SK-N-SH treated with all-trans-retinoic acid at 6 μM for 48 hours (cell line): ENCODE data around the gene TGFBR2.

Experiments used
- ATAC-seq: fragments of 200-7000 bp; cut with Tn5 transposase; 3 replicates; pipeline ENCODE4 v1.9.1; 2020; ENCODE audit warnings: mild to moderate bottlenecking, moderate library complexity
- BACH2 ChIP-seq: fragments of 250-450 bp; sonication (Bioruptor Pico); IDR thresholded peaks from 2 replicates; pipeline ENCODE4 v1.9.0; 2021; ENCODE audit warnings: mild to moderate bottlenecking, borderline replicate concordance
- CREB5 ChIP-seq: fragments of 250-450 bp; sonication (Bioruptor Pico); IDR thresholded peaks from 2 replicates; pipeline ENCODE4 v1.5.1; 2020; ENCODE audit warnings: low read depth, mild to moderate bottlenecking, moderate library complexity
- CSDC2 ChIP-seq: fragments of 250-450 bp; sonication (Bioruptor Pico); IDR thresholded peaks from 2 replicates; pipeline ENCODE4 v1.5.0; 2020; ENCODE audit warnings: mild to moderate bottlenecking, moderate library complexity
- CSRNP3 ChIP-seq: fragments of 250-450 bp; sonication (Bioruptor Pico); IDR thresholded peaks from 2 replicates; pipeline ENCODE4 v1.5.1; 2021; ENCODE audit warnings: mild to moderate bottlenecking, moderate library complexity
- ESRRG ChIP-seq: fragments of 250-450 bp; sonication (Bioruptor Pico); IDR thresholded peaks from 2 replicates; pipeline ENCODE4 v1.6.1; 2021; ENCODE audit warnings: mild to moderate bottlenecking
- GLIS3 ChIP-seq: fragments of 250-450 bp; sonication (Bioruptor Pico); IDR thresholded peaks from 2 replicates; pipeline ENCODE4 v1.5.0; 2020; ENCODE audit warnings: mild to moderate bottlenecking, moderate library complexity
- ISL1 ChIP-seq: fragments of 250-450 bp; sonication (Bioruptor Pico); IDR thresholded peaks from 2 replicates; pipeline ENCODE4 v2.1.2; 2022; ENCODE audit warnings: mild to moderate bottlenecking, moderate library complexity
- OSR1 ChIP-seq: fragments of 250-450 bp; sonication (Bioruptor Pico); IDR thresholded peaks from 2 replicates; pipeline ENCODE4 v1.8.0; 2022; ENCODE audit warnings: moderate library complexity, mild to moderate bottlenecking, inconsistent platforms
- POU6F1 ChIP-seq: fragments of 250-450 bp; sonication (Bioruptor Pico); IDR thresholded peaks from 2 replicates; pipeline ENCODE4 v1.8.0; 2021; ENCODE audit warnings: low read depth, mild to moderate bottlenecking, moderate library complexity, borderline replicate concordance
- PPARA ChIP-seq: fragments of 250-450 bp; sonication (Bioruptor Pico); IDR thresholded peaks from 2 replicates; pipeline ENCODE4 v1.5.0; 2020; ENCODE audit warnings: mild to moderate bottlenecking, borderline replicate concordance
- RARB ChIP-seq: fragments of 250-450 bp; sonication (Bioruptor Pico); IDR thresholded peaks from 2 replicates; pipeline ENCODE4 v1.8.0; 2021; ENCODE audit warnings: mild to moderate bottlenecking, moderate library complexity
- SNAI2 ChIP-seq: fragments of 250-450 bp; sonication (Bioruptor Pico); IDR thresholded peaks from 2 replicates; pipeline ENCODE4 v1.5.0; 2020; ENCODE audit warnings: mild to moderate bottlenecking, moderate library complexity
- TCF4 ChIP-seq: fragments of 250-450 bp; sonication (Bioruptor Pico); IDR thresholded peaks from 2 replicates; pipeline ENCODE4 v1.8.0; 2021; ENCODE audit warnings: mild to moderate bottlenecking, moderate library complexity, borderline replicate concordance
- TOX ChIP-seq: fragments of 250-450 bp; sonication (Bioruptor Pico); IDR thresholded peaks from 2 replicates; pipeline ENCODE4 v1.8.0; 2021; ENCODE audit warnings: mild to moderate bottlenecking, moderate library complexity, borderline replicate concordance
- TSHZ2 ChIP-seq: fragments of 250-450 bp; sonication (Bioruptor Pico); IDR thresholded peaks from 2 replicates; pipeline ENCODE4 v1.5.0; 2020; ENCODE audit warnings: mild to moderate bottlenecking, moderate library complexity
- ZC3H10 ChIP-seq: fragments of 250-450 bp; sonication (Bioruptor Pico); IDR thresholded peaks from 2 replicates; pipeline ENCODE4 v1.5.1; 2021; ENCODE audit warnings: mild to moderate bottlenecking, moderate library complexity
- ZFP3 ChIP-seq: fragments of 250-450 bp; sonication (Bioruptor Pico); IDR thresholded peaks from 2 replicates; pipeline ENCODE4 v1.5.0; 2020; ENCODE audit warnings: mild to moderate bottlenecking, moderate library complexity
- ZFP30 ChIP-seq: fragments of 450-650 bp; formaldehyde crosslinking; IDR thresholded peaks from 2 replicates; pipeline ENCODE4 v1.5.0; 2022; ENCODE audit warnings: mild to moderate bottlenecking, moderate library complexity
- ZNF565 ChIP-seq: fragments of 450-650 bp; formaldehyde crosslinking; conservative IDR thresholded peaks from 2 replicates; pipeline ENCODE4 v1.5.0; 2020; ENCODE audit warnings: low read depth, mild to moderate bottlenecking, moderate library complexity
- ZNF70 ChIP-seq: fragments of 450-650 bp; formaldehyde crosslinking; IDR thresholded peaks from 2 replicates; pipeline ENCODE4 v1.5.0; 2020; ENCODE audit warnings: mild to moderate bottlenecking, moderate library complexity
- ZNF8 ChIP-seq: fragments of 450-650 bp; formaldehyde crosslinking; IDR thresholded peaks from 2 replicates; pipeline ENCODE4 v1.5.0; 2020; ENCODE audit warnings: mild to moderate bottlenecking, moderate library complexity

The TGFBR2 gene

GRCh38 chr3:30694148-30694547 is 87.7 kb downstream of the TGFBR2 start:
- TF ChIP-seq TCF4: no peak
- no peak for TF ChIP-seq ZNF565 (CRISPR knock-in tag)
- TF ChIP-seq PPARA (CRISPR knock-in tag): no peak
- no peak for TF ChIP-seq POU6F1 (CRISPR knock-in tag)
- no peak for TF ChIP-seq BACH2 (CRISPR knock-in tag)
- no peak for TF ChIP-seq ZFP3
- no peak for ATAC-seq

GRCh38 chr3:30694668-30695067 is 88.3 kb downstream of the TGFBR2 start:
- ATAC-seq: no peak
- no peak for TF ChIP-seq BACH2 (CRISPR knock-in tag)
- TF ChIP-seq TSHZ2 (CRISPR knock-in tag): no peak
- no peak for TF ChIP-seq ISL1
- no peak for TF ChIP-seq CSDC2 (CRISPR knock-in tag)
- TF ChIP-seq POU6F1 (CRISPR knock-in tag): no peak
- TF ChIP-seq ESRRG (CRISPR knock-in tag): no peak
- TF ChIP-seq ZFP3: no peak
- no peak for TF ChIP-seq SNAI2
- no peak for TF ChIP-seq TCF4
- TF ChIP-seq ZC3H10 (CRISPR knock-in tag): no peak
- TF ChIP-seq CSRNP3 (CRISPR knock-in tag): no peak
- TF ChIP-seq TOX: no peak
- no peak for TF ChIP-seq ZFP30
- TF ChIP-seq GLIS3: no peak
- TF ChIP-seq PPARA (CRISPR knock-in tag): no peak
- no peak for TF ChIP-seq OSR1
- TF ChIP-seq, all 23 proteins: peak for 0

GRCh38 chr3:30695302-30696061 is 89.1 kb downstream of the TGFBR2 start:
- ATAC-seq: no peak
- no peak for TF ChIP-seq TOX
- no peak for TF ChIP-seq OSR1
- TF ChIP-seq CSDC2 (CRISPR knock-in tag): no peak
- no peak for TF ChIP-seq ZNF70
- no peak for TF ChIP-seq CREB5
- TF ChIP-seq ZNF8 (CRISPR knock-in tag): no peak
- TF ChIP-seq POU6F1 (CRISPR knock-in tag): no peak
- TF ChIP-seq BACH2 (CRISPR knock-in tag): no peak
- TF ChIP-seq ZFP3: no peak
- TF ChIP-seq CSRNP3 (CRISPR knock-in tag): no peak
- TF ChIP-seq ZFP30: no peak
- no peak for TF ChIP-seq TSHZ2 (CRISPR knock-in tag)
- TF ChIP-seq PPARA (CRISPR knock-in tag): no peak
- TF ChIP-seq RARB: no peak
